Esophagus (tissue), 2 donors: ENCODE results near the gene AHNAK2. TPM values are rescaled to one million over a fixed set of nuclear protein-coding genes. Genes with fewer than 3 reads are reported as not detected.
"Not testable (repeated sequence)": the region's sequence is repeated elsewhere in the genome, so short reads cannot be mapped to it uniquely, and the experiment has no call there.

ENCODE experiments used
- H3K27ac ChIP-seq, 2 donors: one replicate each; pipeline ENCODE4 v1.5.1; 2013; ENCODE audit warnings: low read depth in 2 of 2, mild to moderate bottlenecking in 2 of 2, inconsistent platforms in 1 of 2, low read length in 1 of 2, moderate library complexity in 1 of 2
- H3K27me3 ChIP-seq, 2 donors: one replicate each; pipeline ENCODE4 v1.6.1; 2013; ENCODE audit warnings: low read length in 2 of 2, control low read depth in 1 of 2, mild to moderate bottlenecking in 1 of 2; ENCODE audit not compliant: insufficient read depth in 2 of 2, control insufficient read depth in 1 of 2
- H3K36me3 ChIP-seq, 2 donors: one replicate each; pipeline ENCODE4 v1.6.1; 2013; ENCODE audit warnings: low read length in 1 of 2; ENCODE audit not compliant: control insufficient read depth in 2 of 2, insufficient read depth in 2 of 2
- H3K4me1 ChIP-seq, 2 donors: one replicate each; pipeline ENCODE4 v1.6.1; 2013; ENCODE audit warnings: low read length in 1 of 2; ENCODE audit not compliant: control insufficient read depth in 2 of 2, insufficient read depth in 2 of 2
- H3K4me3 ChIP-seq, 2 donors: one replicate each; pipeline ENCODE4 v1.5.1; 2013; ENCODE audit warnings: low read length in 2 of 2, mild to moderate bottlenecking in 2 of 2, low read depth in 1 of 2, moderate library complexity in 1 of 2
- H3K9me3 ChIP-seq, 2 donors: one replicate each; pipeline ENCODE4 v1.6.1; 2013; ENCODE audit warnings: mild to moderate bottlenecking in 2 of 2, low read depth in 1 of 2, low read length in 1 of 2, moderate library complexity in 1 of 2; ENCODE audit not compliant: control insufficient read depth in 2 of 2, insufficient read depth in 1 of 2
- WGBS, 2 donors: extraction: QIAGEN DNeasy Blood & Tissue Kit; methylation state at CpG; one replicate each; pipeline ENCODE4 v1.1.7; 2013; 5-methylcytosine and 5-hydroxymethylcytosine counted together
- polyA plus RNA-seq, 2 donors: library from polyadenylated mRNA; stranded (reverse); fragments of 200-250 nt; gene quantifications; one replicate each; pipeline ENCODE4 v1.2.3, GENCODE V29; 2013
- donor health status: healthy with polysubstance abuse.
- donor health status: Bipolar disorder and iron deficiency.

AHNAK2 gene
- polyA plus RNA-seq, 2 donors = 67.4 to 104 TPM

DNA sequence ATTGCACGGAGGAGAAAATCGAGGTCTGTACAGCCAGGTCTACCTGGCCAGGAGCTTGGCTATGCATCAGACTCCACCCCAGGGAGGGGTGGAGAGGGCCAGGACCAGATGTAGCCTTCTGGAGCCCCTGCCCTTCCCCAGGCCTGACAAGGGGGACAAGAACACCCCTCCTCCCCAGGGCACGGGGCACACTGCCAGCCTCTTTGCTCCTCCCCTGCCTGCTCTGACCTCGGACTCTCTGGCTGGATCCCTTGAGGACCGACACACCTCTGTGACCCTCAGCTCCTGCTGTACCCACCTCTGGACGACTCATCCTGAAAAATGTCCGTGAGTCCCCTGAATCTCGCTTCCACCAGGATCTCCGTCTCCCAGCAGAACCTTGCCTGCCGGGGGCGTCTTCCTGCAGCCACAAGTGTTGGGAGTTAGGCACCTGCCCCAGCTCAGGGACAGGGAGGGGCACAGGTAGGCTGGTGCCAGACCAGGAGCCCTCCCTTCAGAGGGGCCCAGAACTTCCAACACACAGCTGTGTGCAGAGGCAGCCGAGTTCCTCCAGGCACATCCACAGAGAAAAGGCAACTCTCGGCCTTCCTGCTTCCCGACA lies 21.8 kb downstream of the AHNAK2 start:
- Histone ChIP-seq H3K27ac (no peak overlapping the region), H3K4me1 (no peaks in the 10 kb centered on the region), H3K36me3 (peaks cover 0 to 46% of the 10 kb centered on the region in 2 donors), H3K4me3 (no peak overlapping the region), H3K27me3 (no peaks in the 10 kb centered on the region), H3K9me3 (no peaks in the 10 kb centered on the region)
- WGBS, 2 donors = 78 to 87% methylated on average over 14 of the region's 14 CpGs

DNA sequence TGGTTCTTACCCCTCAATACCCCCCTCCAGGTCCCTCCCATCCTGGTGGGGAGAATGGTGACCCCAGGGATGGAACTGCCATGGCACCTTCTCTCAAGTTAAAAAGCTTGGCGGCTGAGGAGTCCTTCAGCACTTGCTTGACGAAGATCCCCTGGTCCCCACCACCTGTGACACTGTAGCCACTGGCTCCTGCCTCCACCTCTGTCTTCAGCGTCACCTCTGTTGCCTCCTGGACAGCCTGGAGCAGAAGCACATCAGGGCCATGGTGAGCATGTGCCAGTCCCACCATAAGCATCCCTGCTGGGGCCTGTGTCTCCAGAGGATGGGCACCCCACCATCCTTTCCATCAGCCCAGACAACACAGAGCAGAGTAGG lies 22.8 kb downstream of the AHNAK2 start:
- H3K9me3 ChIP-seq = no peaks in the 10 kb centered on the region
- peaks cover 0 to 46% of the 10 kb centered on the region in 2 donors for H3K36me3 ChIP-seq
- H3K27me3 ChIP-seq = no peaks in the 10 kb centered on the region
- no peaks in the 10 kb centered on the region for H3K4me1 ChIP-seq
- no peak overlapping the region for H3K4me3 ChIP-seq
- 82 to 90% methylated on average over 3 of the region's 3 CpGs for WGBS, 2 donors
- no peak overlapping the region for H3K27ac ChIP-seq

DNA sequence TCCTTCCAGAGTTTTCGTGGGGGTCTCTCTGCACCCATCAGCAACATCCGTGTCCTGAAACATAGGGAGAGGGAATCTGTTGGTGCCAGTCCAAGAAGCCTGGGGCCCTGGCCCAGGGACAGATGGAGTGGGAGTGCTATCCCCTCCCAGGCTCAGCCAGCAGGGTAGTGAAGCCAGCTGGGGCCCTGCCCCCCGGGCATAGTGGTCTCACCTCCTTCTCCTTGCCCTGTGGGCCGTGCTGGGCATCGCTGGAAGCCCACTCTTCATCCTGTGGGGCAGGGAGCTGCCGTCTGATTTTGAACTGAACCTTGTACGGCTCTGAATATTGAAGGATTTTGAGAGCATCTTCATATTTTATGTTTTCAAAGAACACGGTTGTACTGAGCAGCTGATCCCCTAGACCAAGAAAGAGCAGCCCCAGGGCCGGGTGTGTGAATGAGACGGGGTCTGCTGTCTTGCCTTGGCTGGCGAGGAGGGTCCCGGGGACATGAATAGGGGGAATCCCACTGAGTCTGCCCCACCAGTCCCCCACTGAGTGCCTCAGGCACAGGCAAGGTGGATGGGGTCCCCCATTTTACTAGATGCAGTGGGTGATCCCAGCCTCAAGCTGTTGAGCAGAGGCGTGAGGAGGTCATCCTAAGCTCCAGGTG lies 23.3 kb downstream of the AHNAK2 start:
- Histone ChIP-seq H3K9me3 (no peaks in the 10 kb centered on the region), H3K4me1 (no peaks in the 10 kb centered on the region), H3K4me3 (no peak overlapping the region), H3K27ac (no peak overlapping the region), H3K36me3 (peaks cover 0 to 46% of the 10 kb centered on the region in 2 donors), H3K27me3 (no peaks in the 10 kb centered on the region)
- 80 to 84% methylated on average over 13 of the region's 13 CpGs for WGBS, 2 donors

DNA sequence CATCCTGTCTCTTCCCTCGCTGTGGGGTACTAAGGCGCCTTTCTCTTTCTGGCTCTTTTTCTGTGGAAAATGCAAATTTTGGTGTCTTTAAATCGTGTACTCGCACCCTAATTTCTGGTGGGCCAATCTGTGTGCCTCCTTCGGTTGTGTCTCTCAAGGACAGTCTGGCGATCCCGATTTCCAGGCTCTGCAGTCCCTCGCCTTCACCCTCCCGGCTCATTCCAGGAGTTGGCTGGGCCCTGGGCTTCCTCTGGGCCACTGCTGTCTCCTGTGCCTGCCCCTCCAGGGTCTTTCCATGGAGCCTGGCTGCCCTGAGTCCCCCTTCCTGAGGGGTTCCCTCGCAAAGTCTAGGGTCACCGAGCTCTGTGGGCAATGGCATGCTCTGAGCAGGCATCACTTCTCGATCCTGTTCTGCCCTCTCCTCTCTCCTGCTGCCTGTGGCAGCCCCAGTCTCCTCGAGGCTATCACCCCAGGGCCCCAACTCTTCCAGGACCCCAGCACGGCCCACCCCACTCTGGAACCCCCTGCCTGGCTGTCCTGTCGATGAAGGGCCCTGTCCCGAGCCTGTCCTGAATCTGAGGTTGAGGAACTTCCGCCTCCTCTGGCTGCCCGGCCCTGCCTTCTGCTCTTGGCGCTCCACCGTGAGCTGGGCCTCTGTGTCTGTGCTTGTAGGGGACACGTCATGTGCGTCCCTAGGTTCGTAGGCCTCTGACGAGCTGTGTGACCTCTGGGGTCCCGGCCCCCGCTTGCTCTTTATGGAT lies 24.1 kb downstream of the AHNAK2 start:
- Histone ChIP-seq H3K4me1 (no peaks in the 10 kb centered on the region), H3K27ac (no peak overlapping the region), H3K9me3 (no peaks in the 10 kb centered on the region), H3K36me3 (peaks cover 0 to 46% of the 10 kb centered on the region in 2 donors), H3K4me3 (no peak overlapping the region), H3K27me3 (no peaks in the 10 kb centered on the region)
- WGBS, 2 donors = 89 to 91% methylated on average over 26 of the region's 26 CpGs

DNA sequence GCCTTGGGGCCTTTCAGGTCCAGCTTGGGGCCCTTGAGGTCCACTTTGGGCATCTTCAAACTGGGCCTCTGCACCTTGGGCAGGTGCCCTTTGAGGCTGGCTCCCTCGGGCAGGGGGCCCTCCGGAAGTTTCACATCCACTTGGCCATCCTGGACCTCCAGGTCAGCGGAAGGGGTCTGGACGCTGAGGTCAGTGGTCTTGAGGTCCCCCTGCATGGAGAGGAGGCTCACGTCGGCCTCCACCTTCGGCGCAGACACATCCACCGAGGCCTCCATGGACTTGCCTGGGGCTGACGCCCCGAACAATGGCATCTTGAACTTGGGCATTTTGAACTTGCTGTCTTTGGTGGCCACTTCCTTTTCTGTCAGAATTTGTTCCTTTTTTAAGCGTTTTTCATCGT lies 25.1 kb downstream of the AHNAK2 start:
- Histone ChIP-seq H3K4me1 (no peaks in the 10 kb centered on the region), H3K4me3 (no peak overlapping the region), H3K27me3 (no peaks in the 10 kb centered on the region), H3K27ac (no peak overlapping the region), H3K9me3 (no peaks in the 10 kb centered on the region), H3K36me3 (peaks cover 0 to 48% of the 10 kb centered on the region in 2 donors)
- WGBS, 2 donors = 88 to 91% methylated on average over 13 of the region's 13 CpGs

DNA sequence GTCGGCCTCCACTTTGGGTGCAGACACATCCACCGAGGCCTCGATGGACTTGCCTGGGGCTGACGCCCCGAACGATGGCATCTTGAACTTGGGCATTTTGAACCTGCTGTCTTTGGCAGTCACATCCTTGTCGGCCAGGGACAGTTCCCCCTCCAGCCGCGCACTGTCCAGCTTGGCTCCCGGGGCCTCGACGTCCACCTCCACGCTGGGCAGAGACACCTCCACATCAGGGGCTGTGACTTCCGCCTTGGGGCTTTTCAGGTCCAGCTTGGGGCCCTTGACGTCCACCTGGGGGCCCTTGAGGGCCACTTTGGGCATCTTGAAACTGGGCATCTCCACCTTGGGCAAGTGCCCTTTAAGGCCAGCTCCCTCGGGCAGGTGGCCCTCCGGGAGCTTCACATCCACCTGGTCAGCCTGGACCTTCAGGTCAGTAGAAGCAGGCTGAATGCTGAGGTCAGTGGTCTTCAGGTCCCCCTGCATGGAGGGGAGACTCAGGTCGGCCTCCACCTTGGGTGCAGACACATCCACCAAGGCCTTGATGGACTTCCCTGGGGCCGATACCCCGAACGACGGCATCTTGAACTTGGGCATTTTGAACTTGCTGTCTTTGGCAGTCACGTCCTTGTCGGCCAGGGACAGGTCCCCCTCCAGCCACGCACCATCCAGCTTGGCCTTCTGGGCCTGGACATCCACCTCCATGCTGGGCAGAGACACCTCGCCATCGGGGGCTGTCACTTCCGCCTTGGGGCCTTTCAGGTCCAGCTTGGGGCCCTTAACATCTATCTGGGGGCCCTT lies 26.1 kb downstream of the AHNAK2 start:
- WGBS, 2 donors = 87 to 92% methylated on average over 28 of the region's 28 CpGs
- not testable (repeated sequence) for H3K27me3 ChIP-seq, H3K4me3 ChIP-seq, H3K27ac ChIP-seq, H3K9me3 ChIP-seq, H3K4me1 ChIP-seq
- H3K36me3 ChIP-seq = peaks cover 0 to 44% of the 10 kb centered on the region in 2 donors

DNA sequence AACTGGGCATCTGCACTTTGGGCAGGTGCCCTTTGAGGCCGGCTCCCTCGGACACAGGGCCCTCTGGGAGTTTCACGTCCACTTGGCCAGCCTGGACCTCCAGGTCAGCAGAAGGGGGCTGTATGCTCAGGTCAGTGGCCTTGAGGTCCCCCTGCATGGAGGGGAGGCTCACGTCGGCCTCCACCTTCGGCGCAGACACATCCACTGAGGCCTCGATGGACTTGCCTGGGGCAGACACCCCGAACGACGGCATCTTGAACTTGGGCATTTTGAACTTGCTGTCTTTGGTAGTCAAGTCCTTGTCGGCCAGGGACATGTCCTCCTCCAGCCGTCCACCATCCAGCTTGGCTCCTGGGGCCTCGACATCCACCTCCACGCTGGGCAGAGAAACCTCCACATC lies 27.5 kb downstream of the AHNAK2 start:
- WGBS, 2 donors = 89 to 93% methylated on average over 11 to 15 of the region's 15 CpGs
- not testable (repeated sequence) for H3K27me3 ChIP-seq, H3K27ac ChIP-seq, H3K4me1 ChIP-seq, H3K9me3 ChIP-seq, H3K4me3 ChIP-seq
- H3K36me3 ChIP-seq = peaks cover 0 to 30% of the 10 kb centered on the region in 2 donors

DNA sequence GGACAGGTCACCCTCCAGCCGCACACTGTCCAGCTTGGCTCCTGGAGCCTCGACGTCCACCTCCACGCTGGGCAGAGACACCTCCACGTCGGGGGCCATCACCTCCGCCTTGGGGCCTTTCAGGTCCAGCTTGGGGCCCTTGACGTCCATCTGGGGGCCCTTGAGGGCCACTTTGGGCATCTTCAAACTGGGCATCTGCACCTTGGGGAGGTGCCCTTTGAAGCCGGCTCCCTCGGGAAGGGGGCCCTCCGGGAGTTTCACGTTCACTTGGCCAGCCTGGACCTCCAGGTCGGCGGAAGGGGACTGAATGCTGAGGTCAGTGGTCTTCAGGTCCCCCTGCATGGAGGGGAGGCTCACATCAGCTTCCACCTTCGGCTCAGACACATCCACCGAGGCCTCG lies 28.2 kb downstream of the AHNAK2 start:
- 88 to 91% methylated on average over 17 of the region's 17 CpGs for WGBS, 2 donors
- Histone ChIP-seq H3K36me3 (peaks cover 0 to 24% of the 10 kb centered on the region in 2 donors), H3K4me1 (no peaks in the 10 kb centered on the region), H3K9me3 (no peaks in the 10 kb centered on the region), H3K27me3 (no peaks in the 10 kb centered on the region), H3K27ac (no peak overlapping the region), H3K4me3 (no peak overlapping the region)

DNA sequence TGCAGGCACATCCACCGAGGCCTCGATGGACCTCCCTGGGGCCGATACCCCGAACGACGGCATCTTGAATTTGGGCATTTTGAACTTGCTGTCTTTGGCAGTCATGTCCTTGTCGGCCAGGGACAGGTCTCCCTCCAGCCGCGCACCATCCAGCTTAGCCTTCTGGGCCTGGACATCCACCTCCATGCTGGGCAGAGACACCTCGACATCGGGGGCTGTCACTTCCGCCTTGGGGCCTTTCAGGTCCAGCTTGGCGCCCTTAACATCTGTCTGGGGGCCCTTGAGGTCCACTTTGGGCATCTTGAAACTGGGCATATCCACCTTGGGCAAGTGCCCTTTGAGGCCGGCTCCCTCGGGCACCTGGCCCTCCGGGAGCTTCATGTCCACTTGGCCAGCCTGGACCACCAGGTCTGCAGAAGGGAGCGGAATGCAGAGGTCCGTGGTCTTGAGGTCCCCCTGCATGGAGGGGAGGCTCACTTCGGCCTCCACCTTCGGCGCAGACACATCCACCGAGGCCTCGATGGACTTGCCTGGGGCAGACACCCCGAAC lies 28.7 kb downstream of the AHNAK2 start:
- not testable (repeated sequence) for H3K9me3 ChIP-seq, H3K27me3 ChIP-seq, H3K27ac ChIP-seq, H3K4me3 ChIP-seq, H3K4me1 ChIP-seq
- H3K36me3 ChIP-seq = peaks cover 0 to 19% of the 10 kb centered on the region in 2 donors
- WGBS, 2 donors = 92 to 97% methylated on average over 20 to 24 of the region's 24 CpGs
